GM13977 (cell line): Measurements from ENCODE around the gene ZSWIM2.

Experiments used
- DNase-seq: peaks from one replicate; pipeline ENCODE4 v3.0.0; 2012; ENCODE audit warnings: low spot score
- in situ Hi-C: fragments of 300-500 bp; cut with MboI; formaldehyde crosslinking; loops from one replicate; pipeline ENCODE4 v1.12.0; 2022; ENCODE audit warnings: low sequenced_read_pairs, low pct_unique_long_range_greater_than_20kb, mixed read lengths, inconsistent platforms; ENCODE audit not compliant: unreplicated experiment
- TF ChIP-seq, protein P1 (sequence below): IDR thresholded peaks from 2 replicates; pipeline ENCODE4 v1.5.1; 2012; ENCODE audit warnings: mild to moderate bottlenecking, control low read depth; ENCODE audit not compliant: insufficient read depth; ENCODE audit errors: extremely low read depth, missing control alignments

Gene ZSWIM2

DNA sequence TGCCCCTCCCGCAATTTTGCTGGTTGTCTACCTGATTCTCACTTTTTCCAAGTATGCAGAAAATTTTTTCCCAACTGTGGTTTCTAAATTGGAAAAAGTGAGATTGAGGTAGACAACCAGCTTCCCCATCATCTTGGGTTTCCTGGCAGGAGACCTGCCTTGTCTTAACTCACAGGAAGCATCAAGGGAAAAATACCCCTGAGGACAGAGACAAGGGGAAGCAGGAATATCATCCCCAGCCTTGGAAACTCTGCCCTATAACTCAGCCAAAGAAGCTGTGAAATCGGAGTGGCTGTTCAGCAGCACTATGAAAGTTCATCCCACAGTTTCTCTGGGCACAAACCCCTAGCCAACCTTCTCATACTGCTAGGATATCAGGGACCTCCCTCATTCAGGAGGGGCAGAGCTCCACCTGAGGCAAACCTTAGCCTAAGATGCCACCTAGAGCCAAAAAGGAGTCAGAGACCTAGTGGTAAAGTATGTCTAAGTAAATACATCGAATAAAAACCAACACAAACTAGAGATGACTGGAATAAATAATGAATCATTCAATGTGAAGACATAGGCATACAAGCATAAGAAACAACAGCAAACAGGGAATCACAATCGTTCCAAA lies 68.2 kb downstream of the ZSWIM2 start:
- peak; percentile 5 for DNase-seq
- in situ Hi-C loops: no loop called here
- TF ChIP-seq, protein P1, sequence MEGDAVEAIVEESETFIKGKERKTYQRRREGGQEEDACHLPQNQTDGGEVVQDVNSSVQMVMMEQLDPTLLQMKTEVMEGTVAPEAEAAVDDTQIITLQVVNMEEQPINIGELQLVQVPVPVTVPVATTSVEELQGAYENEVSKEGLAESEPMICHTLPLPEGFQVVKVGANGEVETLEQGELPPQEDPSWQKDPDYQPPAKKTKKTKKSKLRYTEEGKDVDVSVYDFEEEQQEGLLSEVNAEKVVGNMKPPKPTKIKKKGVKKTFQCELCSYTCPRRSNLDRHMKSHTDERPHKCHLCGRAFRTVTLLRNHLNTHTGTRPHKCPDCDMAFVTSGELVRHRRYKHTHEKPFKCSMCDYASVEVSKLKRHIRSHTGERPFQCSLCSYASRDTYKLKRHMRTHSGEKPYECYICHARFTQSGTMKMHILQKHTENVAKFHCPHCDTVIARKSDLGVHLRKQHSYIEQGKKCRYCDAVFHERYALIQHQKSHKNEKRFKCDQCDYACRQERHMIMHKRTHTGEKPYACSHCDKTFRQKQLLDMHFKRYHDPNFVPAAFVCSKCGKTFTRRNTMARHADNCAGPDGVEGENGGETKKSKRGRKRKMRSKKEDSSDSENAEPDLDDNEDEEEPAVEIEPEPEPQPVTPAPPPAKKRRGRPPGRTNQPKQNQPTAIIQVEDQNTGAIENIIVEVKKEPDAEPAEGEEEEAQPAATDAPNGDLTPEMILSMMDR: peak; percentile 43
